Lower leg skin (tissue), 3 donors: ENCODE data around the gene PRF1.

Source experiments
- POLR2A ChIP-seq, 2 donors: fragments of 450-650 bp; IDR thresholded peaks; one replicate each; pipeline ENCODE4 v1.6.1; 2016 to 2017; ENCODE audit warnings: antibody characterized with exemption in 2 of 2, mild to moderate bottlenecking in 1 of 2, moderate library complexity in 1 of 2
- TF ChIP-seq, protein P1 (sequence below), 3 donors: fragments of 450-650 bp; IDR thresholded peaks; one replicate each; pipeline ENCODE4 v1.5.1; 2016; ENCODE audit warnings: antibody characterized with exemption in 3 of 3, mild to moderate bottlenecking in 3 of 3, moderate library complexity in 2 of 3

DNA sequence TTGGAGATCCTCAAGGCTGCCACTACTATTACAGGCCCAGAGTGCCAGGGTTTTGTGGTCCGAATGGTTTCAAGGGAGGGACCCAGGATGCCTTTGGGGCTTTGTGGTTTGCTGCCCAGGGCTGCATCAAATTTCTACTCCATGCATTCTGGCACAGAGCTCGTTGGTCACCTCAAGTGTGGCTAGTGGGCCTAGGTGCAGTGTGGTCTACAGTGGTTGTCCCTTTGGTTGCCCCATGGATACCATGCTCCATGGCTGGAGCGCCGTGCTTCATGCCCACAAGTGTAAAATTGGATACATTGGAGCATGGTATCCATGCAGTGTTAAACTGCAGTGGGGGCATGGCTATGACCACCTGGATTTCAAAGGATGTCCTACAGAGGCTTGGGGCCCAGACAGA lies 5.4 kb upstream of the PRF1 start:
- TF ChIP-seq, protein P1, sequence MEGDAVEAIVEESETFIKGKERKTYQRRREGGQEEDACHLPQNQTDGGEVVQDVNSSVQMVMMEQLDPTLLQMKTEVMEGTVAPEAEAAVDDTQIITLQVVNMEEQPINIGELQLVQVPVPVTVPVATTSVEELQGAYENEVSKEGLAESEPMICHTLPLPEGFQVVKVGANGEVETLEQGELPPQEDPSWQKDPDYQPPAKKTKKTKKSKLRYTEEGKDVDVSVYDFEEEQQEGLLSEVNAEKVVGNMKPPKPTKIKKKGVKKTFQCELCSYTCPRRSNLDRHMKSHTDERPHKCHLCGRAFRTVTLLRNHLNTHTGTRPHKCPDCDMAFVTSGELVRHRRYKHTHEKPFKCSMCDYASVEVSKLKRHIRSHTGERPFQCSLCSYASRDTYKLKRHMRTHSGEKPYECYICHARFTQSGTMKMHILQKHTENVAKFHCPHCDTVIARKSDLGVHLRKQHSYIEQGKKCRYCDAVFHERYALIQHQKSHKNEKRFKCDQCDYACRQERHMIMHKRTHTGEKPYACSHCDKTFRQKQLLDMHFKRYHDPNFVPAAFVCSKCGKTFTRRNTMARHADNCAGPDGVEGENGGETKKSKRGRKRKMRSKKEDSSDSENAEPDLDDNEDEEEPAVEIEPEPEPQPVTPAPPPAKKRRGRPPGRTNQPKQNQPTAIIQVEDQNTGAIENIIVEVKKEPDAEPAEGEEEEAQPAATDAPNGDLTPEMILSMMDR (IDR thresholded peaks at IDR 0.05): no peak
- no peak for TF ChIP-seq POLR2A (IDR thresholded peaks at IDR 0.05)
